Heart left ventricle (tissue), 13 donors: ENCODE data around the gene CKMT2.

Experiments
- POLR2A ChIP-seq, 2 donors: fragments of 450-650 bp; IDR thresholded peaks; one replicate each; pipeline ENCODE4 v1.6.1; 2017; ENCODE audit warnings: antibody characterized with exemption in 2 of 2, mild to moderate bottlenecking in 2 of 2, moderate library complexity in 2 of 2
- TF ChIP-seq, protein P1 (sequence below), 12 donors: fragments of 200-600 bp; sonication (generic) in 4 of 12; IDR thresholded peaks; one replicate each; pipeline versions ENCODE4 v1.5.0 to v1.8.0; 2018 to 2022; ENCODE audit warnings: antibody characterized with exemption in 12 of 12, mild to moderate bottlenecking in 5 of 12
- donor health status: ischemic (EF 13 %, LVEDD 7.1; RV severe dilation, severe dysfunction).
- donor health status: DM: no; HTN: yes; CAD: no.
- donor health status: DM: no; HTN: no; CAD: no.
- donor health status: ischemic (EF 25% LVEDD 6.9; RV normal size, moderate dysfunction).
- donor health status: ischemic (EF 25% LVEDD 5.7; RV mildly dilated, moderate dysfunction).
- donor health status: ischemic (EF 35%, LVEDD 5.7; RV mildly dilated, moderate dysfunction).
- donor health status: nonischemic (EF 11% LVEDD 7.7; RV severe dilation, severe dysfunction).
- donor health status: DM: yes; HTN: yes; CAD: no.
- donor health status: PGD.
- donor health status: ischemic (EF 29% LVEDD 5.4; RV normal size, mild dysfunction).
- donor health status: nonischemic (EF 23%, LVEDD 6.1; RV moderate dilation, normal function).

DNA sequence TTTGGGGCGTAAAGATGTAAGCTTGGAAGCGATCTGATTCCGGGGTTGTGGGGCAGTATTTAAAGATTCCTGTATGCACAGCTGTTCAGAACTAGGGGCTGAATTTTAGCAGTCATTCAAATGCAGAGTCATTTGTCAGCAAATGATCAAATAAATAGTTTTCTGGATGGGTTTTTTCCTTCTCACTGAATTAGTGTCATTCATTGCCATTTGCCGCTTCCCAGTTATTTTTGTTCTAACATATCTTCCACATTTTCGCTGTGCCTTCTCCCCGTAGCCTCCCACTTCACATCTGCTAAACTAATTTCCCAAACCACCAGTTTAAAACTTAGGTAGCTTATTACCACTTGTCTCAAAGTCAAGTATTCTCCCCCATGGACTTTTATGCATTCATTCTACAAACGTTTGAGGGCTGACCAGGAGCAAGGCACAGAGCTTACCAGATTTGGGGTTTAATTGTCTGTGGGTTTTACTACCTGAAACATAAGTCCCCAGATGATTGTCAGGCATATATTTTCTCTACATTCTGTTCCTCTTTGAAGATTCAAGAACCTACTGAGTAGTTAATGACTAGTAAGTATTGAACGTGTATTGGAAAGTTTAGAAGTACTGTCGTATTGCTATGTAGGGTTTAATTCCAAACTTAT is 41.3 kb upstream of the CKMT2 start:
- TF ChIP-seq, protein P1, sequence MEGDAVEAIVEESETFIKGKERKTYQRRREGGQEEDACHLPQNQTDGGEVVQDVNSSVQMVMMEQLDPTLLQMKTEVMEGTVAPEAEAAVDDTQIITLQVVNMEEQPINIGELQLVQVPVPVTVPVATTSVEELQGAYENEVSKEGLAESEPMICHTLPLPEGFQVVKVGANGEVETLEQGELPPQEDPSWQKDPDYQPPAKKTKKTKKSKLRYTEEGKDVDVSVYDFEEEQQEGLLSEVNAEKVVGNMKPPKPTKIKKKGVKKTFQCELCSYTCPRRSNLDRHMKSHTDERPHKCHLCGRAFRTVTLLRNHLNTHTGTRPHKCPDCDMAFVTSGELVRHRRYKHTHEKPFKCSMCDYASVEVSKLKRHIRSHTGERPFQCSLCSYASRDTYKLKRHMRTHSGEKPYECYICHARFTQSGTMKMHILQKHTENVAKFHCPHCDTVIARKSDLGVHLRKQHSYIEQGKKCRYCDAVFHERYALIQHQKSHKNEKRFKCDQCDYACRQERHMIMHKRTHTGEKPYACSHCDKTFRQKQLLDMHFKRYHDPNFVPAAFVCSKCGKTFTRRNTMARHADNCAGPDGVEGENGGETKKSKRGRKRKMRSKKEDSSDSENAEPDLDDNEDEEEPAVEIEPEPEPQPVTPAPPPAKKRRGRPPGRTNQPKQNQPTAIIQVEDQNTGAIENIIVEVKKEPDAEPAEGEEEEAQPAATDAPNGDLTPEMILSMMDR (IDR thresholded peaks at IDR 0.05), result no peak
- no peak for TF ChIP-seq POLR2A (IDR thresholded peaks at IDR 0.05)
